Breast epithelium (tissue), 3 donors: ENCODE results near the gene PCSK1N.

ENCODE experiments used
- CTCF ChIP-seq, 3 donors: fragments of 450-650 bp; IDR thresholded peaks; one replicate each; pipeline ENCODE4 v1.5.1; 2016 to 2017; ENCODE audit warnings: antibody characterized with exemption in 3 of 3, mild to moderate bottlenecking in 3 of 3, moderate library complexity in 3 of 3
- POLR2A ChIP-seq: fragments of 450-650 bp; IDR thresholded peaks from one replicate; pipeline ENCODE4 v1.6.1; 2016; ENCODE audit warnings: antibody characterized with exemption, mild to moderate bottlenecking, moderate library complexity

GRCh38 chrX:48848847-48849246, 13.4 kb upstream of the PCSK1N start:
- TF ChIP-seq CTCF (IDR thresholded peaks at IDR 0.05), result no peak
- TF ChIP-seq POLR2A, result no peak
